Activated gamma-delta T cell treated with anti-CD3 and anti-CD28 coated beads, Interleukin-2, amount 50 U/mL, for 16 hours (primary cell): ENCODE results near the gene BCAP31.

Source experiments
- DNase-seq: peaks from one replicate; pipeline ENCODE4 v3.0.0-alpha.2; 2020; ENCODE audit warnings: low read depth

Gene BCAP31

GRCh38 chrX:153673428-153674218 lies 50.6 kb downstream of the BCAP31 start, which contains the start of gene PNCK:
PNCK (minus strand) TSS chrX:153673813; CDS start chrX:153673076, 737 bp downstream.
- DNase-seq: no peak

GRCh38 chrX:153672531-153673427 lies 51.4 kb downstream of the BCAP31 start:
- DNase-seq: no peak

DNA sequence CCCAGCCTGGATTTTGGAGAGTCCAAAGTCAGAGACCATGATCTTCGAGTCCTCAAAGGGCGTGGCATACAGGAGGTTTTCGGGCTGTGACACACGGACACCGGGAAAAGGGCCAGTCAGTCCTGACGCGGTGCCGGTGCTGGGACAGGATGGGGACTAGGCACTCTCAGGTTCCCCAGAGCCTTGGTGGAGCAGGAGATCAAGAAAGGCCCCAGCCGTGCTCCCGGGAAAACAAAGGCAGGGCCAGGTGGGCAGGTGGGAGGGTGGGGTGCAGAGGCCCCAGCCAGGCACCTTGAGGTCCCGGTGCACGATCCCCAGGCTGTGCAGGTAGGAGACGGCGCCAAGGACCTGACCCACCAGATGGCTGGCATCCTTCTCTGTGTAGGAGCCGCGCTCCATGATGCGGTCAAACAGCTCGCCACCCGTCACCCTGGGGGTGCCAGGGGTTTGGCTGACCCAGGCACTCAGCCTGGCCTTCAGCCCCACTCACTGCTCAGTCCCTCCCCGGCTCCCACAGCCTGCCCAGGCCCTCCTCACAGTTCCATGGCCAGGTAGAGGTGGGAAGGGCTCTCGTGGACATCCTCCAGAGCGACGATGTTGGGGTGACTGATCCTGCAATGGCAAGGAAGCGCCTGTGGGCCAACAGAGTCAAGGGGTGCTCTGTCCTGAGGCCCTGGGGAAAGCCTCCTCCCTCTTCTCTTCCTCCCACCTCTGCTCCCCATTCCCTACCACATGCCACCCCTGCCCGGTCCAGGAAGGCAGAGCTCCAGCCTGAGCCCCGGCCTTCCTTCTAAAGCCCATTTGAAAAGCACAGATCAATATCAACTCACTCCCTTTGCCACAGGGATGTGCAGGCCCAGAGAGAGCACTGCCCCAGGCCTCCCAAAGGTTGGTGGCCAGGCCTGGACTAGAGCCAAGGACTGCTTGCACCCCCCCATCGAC lies 52.3 kb downstream of the BCAP31 start:
- DNase-seq: no peak

DNA sequence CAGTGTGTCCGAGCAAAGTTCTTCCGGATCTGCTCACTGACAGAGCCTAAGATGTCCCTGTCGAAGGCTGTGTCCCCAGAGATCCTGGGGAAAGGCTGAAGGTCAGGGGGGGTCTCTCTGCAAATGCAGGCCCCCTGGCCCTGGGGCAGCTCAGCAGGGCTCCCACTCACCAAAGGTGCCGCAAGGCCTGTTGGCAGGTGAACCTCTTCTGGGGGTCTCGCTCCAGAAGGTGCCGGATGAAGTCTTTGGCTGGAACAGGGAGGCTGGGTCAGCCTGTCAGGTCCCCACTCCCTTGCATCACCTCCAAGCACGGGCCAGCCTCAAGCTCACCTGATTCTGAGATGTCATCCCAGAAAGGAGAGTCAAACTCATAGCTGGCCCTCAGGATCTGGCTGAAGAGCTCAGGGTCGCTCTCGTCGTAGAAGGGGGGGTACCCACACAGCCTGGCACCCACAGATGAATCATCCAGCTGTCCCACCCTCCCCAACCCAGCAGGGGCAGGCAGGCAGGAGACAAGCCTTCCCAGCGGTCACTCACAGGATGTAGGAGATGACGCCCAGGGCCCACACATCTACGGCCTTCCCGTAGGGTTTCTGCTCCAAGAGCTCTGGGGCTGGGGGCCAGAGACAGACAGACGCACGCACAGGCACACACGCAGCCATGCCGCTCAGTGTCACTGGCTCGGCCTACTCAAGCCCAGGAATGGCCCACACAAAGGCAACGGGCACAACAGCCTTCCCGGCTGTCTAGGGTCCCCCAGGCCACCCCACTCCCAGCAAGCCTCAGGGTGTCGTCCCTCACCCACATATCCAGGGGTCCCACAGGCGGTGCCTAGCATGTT lies 53.2 kb downstream of the BCAP31 start:
- no peak for DNase-seq

DNA sequence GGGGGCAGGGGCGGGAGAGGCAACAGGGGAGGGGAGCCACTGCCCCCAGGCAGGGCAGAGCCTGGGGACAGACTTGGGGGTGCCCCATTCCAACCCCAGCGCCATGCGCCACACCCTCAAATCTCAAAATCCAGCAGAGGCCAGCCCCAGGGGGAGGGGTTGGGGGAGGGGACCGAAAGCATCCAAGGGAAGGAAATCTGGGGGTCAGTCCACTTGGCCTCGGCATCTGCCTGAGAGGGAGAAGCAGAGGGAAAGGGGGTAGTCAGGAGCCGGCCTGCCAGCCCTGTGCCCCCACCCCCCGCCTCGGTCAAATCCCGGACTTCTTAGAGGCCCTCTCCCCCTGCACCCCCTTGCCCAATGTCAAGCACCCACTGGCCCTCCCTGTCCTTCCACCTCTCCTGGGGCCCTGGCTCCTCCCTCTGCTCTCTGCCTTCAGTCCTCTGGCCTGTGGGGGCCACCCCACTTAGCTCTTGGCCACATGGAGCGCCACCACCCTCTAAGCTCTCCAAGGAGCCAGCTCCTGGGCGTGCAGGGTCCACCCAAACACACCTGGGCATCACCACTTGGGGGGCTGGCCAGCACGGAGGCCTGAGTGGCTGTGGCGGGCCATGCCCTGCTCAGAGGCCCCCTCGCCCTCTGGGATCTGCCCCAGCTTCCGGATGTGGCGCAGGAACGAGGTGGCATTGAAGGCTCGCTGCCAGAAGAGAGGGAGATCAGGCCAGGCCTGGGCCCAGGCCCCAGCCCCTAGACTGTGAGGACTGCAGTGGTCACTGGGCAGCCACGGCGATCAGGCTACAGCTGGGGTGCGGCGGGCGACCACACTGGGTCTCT lies 54.1 kb downstream of the BCAP31 start:
- DNase-seq: no peak

DNA sequence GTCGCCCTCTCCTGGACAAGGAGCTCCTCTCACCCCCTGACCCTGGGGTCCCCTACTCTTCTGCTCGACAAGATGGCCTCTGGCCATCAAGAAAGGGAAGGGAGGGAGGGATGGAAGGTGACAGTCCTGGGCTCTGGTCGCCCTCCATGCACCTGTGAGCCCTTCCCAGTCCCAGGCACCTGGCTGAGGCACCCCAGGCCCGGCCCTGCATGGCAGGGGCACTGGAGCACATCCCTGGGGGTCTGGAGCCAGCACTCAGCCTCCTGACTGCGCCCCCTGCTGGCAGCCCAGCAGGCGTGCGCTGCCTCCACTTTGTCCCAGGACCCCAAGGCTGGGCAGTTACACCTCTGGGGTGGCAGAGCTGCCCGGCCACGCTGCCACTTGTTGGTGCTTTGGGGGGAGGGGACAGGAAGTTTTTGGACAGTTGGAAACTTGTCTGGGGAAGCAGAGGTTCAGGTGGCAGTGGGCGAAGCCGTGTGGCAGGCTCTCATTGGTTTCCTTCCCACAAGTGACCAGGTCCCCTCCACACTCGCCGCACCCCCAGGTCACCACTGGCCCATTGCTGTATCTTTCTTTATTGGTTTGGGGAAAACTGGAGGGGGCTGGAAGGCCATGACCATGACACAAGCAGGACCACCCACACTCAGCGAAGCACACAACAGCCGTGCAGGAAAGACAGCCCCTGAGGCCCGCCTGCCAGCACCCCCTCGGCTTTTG lies 54.9 kb downstream of the BCAP31 start:
- DNase-seq: no peak

DNA sequence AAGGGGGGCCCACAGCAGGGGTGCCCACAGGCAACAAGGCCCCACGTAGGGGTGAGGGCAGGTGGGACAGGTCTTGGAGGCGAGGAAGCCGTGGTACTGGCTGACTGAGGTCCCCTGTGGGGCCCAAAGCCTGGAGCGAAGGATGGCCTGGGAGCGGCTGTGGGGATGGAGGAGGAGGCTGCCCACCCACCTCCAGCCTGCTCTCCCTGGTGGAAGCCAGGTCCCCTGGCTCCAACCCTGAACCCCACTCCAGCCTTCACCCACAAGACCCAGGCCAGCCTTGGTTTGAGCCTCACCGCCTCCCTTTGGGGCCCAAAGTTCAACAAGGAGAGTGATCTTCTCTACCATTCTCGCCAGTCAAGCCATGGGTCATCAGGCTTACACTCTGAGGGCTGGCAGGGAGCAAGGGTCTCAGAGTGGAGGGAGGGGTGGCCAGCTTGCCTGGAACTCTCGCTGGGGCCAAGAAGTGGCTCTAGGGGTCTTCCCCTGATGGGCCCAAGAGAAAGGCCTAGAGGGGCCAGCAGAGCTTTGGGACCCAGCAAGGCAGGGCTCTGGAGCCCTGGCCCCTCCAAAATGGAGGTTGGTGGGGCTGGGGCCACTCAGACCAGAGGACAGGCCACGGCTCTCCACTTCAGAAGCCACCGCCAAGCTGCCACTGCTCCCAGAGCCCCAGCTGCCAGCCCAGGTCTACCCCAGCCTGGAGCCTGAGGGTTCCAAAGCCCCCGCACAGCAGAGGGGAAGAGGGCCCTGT lies 55.6 kb downstream of the BCAP31 start:
- DNase-seq: no peak

GRCh38 chrX:153667956-153668396 lies 56.2 kb downstream of the BCAP31 start:
- DNase-seq: peak; percentile 68

DNA sequence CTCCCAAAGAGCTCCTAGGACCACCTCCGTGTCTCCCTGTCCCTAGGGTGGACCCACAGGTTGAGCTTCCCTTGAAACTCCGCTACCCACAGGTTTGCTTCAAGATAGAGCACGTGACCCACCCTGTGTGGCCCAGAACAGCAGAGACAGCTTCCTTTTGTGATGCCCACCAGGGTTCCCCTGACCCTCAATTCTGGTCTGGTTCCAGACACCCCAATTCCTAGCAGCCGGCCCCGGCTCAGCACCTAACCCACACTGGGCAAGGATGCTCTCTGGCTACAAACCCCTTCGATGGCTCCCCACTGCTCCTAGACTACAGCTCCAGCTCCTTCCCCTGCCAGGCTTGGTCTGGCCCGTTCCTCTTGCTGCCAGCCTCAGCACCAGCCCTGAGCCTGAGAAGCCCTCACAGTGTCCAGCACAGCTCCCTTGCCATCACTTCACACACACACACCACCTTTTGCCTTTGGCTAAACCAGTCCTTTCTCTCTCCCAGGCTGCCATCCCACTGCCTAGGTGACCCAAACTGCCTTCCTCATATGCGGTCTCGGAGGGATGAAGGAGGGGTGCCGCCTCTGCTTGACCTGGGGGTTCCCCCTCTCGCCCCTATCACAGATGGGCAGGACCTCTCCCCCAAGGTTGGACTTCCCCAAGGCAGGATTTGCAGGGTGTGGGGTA lies 56.8 kb downstream of the BCAP31 start:
- DNase-seq: no peak

GRCh38 chrX:153665726-153666306 lies 58.4 kb downstream of the BCAP31 start:
- DNase-seq: no peak

DNA sequence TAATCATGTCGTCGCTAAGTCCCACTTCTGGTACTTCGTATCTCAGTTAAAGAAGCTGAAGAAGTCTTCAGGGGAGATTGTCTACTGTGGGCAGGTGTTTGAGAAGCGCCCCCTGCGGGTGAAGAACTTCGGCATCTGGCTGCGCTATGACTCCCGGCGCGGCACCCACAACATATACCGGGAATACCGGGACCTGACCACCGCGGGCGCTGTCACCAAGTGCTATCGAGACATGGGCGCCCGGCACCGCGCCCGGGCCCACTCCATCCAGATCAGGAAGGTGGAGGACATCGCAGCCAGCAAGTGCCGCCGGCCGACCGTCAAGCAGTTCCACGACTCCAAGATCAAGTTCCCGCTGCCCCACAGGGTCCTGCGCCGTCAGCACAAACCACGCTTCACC lies 61.9 kb downstream of the BCAP31 start:
- peak; percentile 29 for DNase-seq

- DNase-seq: no peak
These were observed 64.9 kb downstream of the BCAP31 start for GRCh38 chrX:153659268-153659667.

- no peak for DNase-seq
These were observed 67.0 kb downstream of the BCAP31 start for GRCh38 chrX:153657161-153657560.

DNA sequence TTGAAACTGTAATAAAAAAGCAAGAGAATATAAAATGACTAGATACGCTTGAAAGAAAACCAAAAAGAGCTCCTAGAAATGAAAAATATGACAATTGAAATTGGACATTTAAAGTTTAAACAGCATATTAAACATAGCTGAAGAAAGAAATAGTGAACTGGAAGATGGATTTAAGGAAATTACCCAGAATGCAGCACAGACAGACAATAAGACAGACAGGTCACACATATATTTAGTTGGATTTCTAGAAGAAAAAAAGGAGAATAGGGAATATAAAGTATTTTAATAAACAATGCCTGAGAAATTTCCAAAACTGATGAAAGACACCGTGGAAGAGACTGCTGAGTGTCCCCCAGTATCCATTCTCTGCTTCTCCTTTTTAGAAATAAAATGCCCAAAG lies 70.6 kb downstream of the BCAP31 start:
- DNase-seq: no peak

- DNase-seq: no peak
These were observed 72.6 kb downstream of the BCAP31 start for GRCh38 chrX:153651540-153652079.

DNA sequence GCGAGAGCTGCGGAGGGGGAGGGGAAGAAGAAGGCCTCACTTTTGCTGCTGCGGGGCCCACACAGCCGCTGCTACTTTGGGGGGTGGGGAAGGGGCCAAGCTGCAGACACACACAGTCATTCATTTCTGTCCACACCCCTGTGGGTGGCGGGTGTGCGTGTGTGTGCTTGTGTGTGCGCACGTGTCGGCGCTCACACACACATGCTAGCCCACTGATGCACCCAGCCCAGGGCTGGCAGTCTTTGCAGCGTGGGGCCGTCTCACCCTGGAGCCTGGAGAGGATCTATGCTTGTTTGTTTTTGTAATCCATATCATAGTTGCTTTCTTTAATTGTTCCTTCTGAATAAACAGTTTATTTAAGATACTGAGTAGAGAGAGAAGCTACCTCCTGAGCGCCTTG lies 73.2 kb downstream of the BCAP31 start:
- DNase-seq: no peak
